HCT116 (cell line): ENCODE results near the gene MCF2L2.

Source experiments
- CBX3 ChIP-seq: IDR thresholded peaks from 2 replicates; pipeline ENCODE4 v1.6.1; 2012; ENCODE audit warnings: low read depth
- CEBPB ChIP-seq: IDR thresholded peaks from 2 replicates; pipeline ENCODE4 v1.6.1; 2012; ENCODE audit warnings: low read depth
- EZH2phosphoT487 ChIP-seq: fragments of 200-600 bp; IDR thresholded peaks from 2 replicates; pipeline ENCODE4 v1.6.1; 2018; ENCODE audit warnings: antibody characterized with exemption, borderline replicate concordance
- FOSL1 ChIP-seq: IDR thresholded peaks from 2 replicates; pipeline ENCODE4 v1.6.1; 2012; ENCODE audit warnings: low read depth
- POLR2A ChIP-seq: IDR thresholded peaks from 2 replicates; pipeline ENCODE4 v1.7.0; 2011; ENCODE audit warnings: borderline replicate concordance; ENCODE audit not compliant: insufficient read depth, insufficient read length; ENCODE audit errors: extremely low read depth
- POLR2AphosphoS5 ChIP-seq: IDR thresholded peaks from 2 replicates; pipeline ENCODE4 v1.6.1; 2011; ENCODE audit warnings: mild to moderate bottlenecking, low read depth, low read length, moderate library complexity
- SRF ChIP-seq: IDR thresholded peaks from 2 replicates; pipeline ENCODE4 v1.6.1; 2012; ENCODE audit warnings: low read depth
- TCF7L2 ChIP-seq: IDR thresholded peaks from 2 replicates; pipeline ENCODE4 v1.7.0; 2011; ENCODE audit warnings: borderline replicate concordance, inconsistent platforms; ENCODE audit not compliant: insufficient read depth, insufficient read length; ENCODE audit errors: extremely low read depth
- ZNF274 ChIP-seq: fragments of 200-500 bp; sonication (Bioruptor generic); IDR thresholded peaks from 2 replicates; pipeline ENCODE4 v1.6.1; 2014; ENCODE audit warnings: mild to moderate bottlenecking, low read depth, low read length, inconsistent platforms
- TF ChIP-seq, protein P1 (sequence below), 3 experiments: fragments of 200-600 bp in 1 of 3; sonication (generic) in 1 of 3; IDR thresholded peaks in 2 of 3; conservative IDR thresholded peaks in 1 of 3; 2 replicates each; pipeline ENCODE4 v1.5.1; 2012 to 2017; ENCODE audit warnings: low read depth in 2 of 3, low read length in 2 of 3, antibody characterized with exemption in 1 of 3, borderline replicate concordance in 1 of 3, control low read depth in 1 of 3, mild to moderate bottlenecking in 1 of 3, mixed read lengths in 1 of 3, mixed run types in 1 of 3, moderate library complexity in 1 of 3; ENCODE audit not compliant: insufficient read depth in 1 of 3
- TF ChIP-seq, protein P2 (sequence below): IDR thresholded peaks from 2 replicates; pipeline ENCODE4 v1.6.1; 2012

DNA sequence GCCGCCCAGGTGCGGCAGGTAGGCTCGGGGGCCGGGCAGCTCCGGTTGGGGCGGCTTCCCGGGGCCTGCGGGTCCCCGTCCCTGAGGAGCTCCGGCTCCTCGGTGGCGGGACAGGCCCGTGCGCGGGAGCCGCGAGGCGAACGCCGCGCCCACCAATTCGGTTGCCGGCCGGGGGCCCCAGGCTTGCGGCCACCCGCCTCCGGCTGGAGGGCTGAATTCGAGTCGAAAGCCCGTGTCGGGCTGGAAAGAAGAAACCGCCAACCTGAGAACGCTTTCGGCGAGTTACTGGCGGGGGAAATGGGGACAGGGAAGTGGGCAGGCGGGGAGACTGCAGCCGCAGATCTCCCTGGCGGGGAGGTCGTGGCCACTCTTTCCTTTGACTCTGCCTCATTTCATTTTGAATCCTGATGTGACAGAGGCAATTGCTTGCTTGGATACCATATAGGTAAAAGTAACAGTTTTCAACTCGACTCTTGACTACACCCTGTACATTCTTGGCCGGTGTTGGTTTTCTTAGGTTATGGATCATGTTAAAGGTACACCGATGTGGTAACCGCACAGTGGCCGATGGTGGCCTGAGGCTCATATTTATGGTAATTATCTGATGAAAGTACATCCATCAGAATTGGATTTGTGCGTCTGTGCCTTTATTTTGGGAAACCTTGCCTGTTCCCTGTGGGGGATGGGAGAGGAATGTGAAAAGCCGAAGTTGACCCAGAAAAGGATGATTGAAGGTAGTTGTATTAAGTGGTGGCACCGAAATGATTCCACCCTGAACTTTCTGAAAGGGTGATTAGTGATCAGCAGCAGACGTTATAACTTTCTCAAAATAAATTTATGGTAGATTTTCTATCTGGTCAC lies 173.7 kb downstream of the MCF2L2 start:
- TF ChIP-seq, protein P1, sequence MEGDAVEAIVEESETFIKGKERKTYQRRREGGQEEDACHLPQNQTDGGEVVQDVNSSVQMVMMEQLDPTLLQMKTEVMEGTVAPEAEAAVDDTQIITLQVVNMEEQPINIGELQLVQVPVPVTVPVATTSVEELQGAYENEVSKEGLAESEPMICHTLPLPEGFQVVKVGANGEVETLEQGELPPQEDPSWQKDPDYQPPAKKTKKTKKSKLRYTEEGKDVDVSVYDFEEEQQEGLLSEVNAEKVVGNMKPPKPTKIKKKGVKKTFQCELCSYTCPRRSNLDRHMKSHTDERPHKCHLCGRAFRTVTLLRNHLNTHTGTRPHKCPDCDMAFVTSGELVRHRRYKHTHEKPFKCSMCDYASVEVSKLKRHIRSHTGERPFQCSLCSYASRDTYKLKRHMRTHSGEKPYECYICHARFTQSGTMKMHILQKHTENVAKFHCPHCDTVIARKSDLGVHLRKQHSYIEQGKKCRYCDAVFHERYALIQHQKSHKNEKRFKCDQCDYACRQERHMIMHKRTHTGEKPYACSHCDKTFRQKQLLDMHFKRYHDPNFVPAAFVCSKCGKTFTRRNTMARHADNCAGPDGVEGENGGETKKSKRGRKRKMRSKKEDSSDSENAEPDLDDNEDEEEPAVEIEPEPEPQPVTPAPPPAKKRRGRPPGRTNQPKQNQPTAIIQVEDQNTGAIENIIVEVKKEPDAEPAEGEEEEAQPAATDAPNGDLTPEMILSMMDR (IDR thresholded peaks at IDR 0.05 in 2 of 3, conservative IDR thresholded peaks at IDR 0.05 in 1 of 3; ENCODE audit: borderline replicate concordance in 1 of 3, insufficient read depth in 1 of 3, low read depth in 2 of 3, low read length in 2 of 3): no peak
- no peak; the same call in 1 of the 2 replicates for TF ChIP-seq POLR2AphosphoS5
- no peak for TF ChIP-seq EZH2phosphoT487
- no peak for TF ChIP-seq ZNF274
- peak; percentile 5 for TF ChIP-seq TCF7L2
- TF ChIP-seq SRF: no peak
- no peak for TF ChIP-seq FOSL1
- TF ChIP-seq, protein P2, sequence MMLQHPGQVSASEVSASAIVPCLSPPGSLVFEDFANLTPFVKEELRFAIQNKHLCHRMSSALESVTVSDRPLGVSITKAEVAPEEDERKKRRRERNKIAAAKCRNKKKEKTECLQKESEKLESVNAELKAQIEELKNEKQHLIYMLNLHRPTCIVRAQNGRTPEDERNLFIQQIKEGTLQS: no peak
- no peak for TF ChIP-seq CEBPB
- no peak for TF ChIP-seq POLR2A
- no peak for TF ChIP-seq CBX3
